Esophagus (tissue), 2 donors: Measurements from ENCODE around the gene PRUNE2. TPM values are rescaled to one million over a fixed set of nuclear protein-coding genes. Genes with fewer than 3 reads are reported as not detected.

ENCODE experiments used
- H3K27ac ChIP-seq, 2 donors: one replicate each; pipeline ENCODE4 v1.5.1; 2013; ENCODE audit warnings: low read depth in 2 of 2, mild to moderate bottlenecking in 2 of 2, inconsistent platforms in 1 of 2, low read length in 1 of 2, moderate library complexity in 1 of 2
- H3K27me3 ChIP-seq, 2 donors: one replicate each; pipeline ENCODE4 v1.6.1; 2013; ENCODE audit warnings: low read length in 2 of 2, control low read depth in 1 of 2, mild to moderate bottlenecking in 1 of 2; ENCODE audit not compliant: insufficient read depth in 2 of 2, control insufficient read depth in 1 of 2
- H3K36me3 ChIP-seq, 2 donors: one replicate each; pipeline ENCODE4 v1.6.1; 2013; ENCODE audit warnings: low read length in 1 of 2; ENCODE audit not compliant: control insufficient read depth in 2 of 2, insufficient read depth in 2 of 2
- H3K4me1 ChIP-seq, 2 donors: one replicate each; pipeline ENCODE4 v1.6.1; 2013; ENCODE audit warnings: low read length in 1 of 2; ENCODE audit not compliant: control insufficient read depth in 2 of 2, insufficient read depth in 2 of 2
- H3K4me3 ChIP-seq, 2 donors: one replicate each; pipeline ENCODE4 v1.5.1; 2013; ENCODE audit warnings: low read length in 2 of 2, mild to moderate bottlenecking in 2 of 2, low read depth in 1 of 2, moderate library complexity in 1 of 2
- H3K9me3 ChIP-seq, 2 donors: one replicate each; pipeline ENCODE4 v1.6.1; 2013; ENCODE audit warnings: mild to moderate bottlenecking in 2 of 2, low read depth in 1 of 2, low read length in 1 of 2, moderate library complexity in 1 of 2; ENCODE audit not compliant: control insufficient read depth in 2 of 2, insufficient read depth in 1 of 2
- WGBS, 2 donors: extraction: QIAGEN DNeasy Blood & Tissue Kit; methylation state at CpG; one replicate each; pipeline ENCODE4 v1.1.7; 2013; 5-methylcytosine and 5-hydroxymethylcytosine counted together
- polyA plus RNA-seq, 2 donors: library from polyadenylated mRNA; stranded (reverse); fragments of 200-250 nt; gene quantifications; one replicate each; pipeline ENCODE4 v1.2.3, GENCODE V29; 2013
- donor health status: healthy with polysubstance abuse.
- donor health status: Bipolar disorder and iron deficiency.

The PRUNE2 gene
- polyA plus RNA-seq, 2 donors, result 8.1 to 40.7 TPM

DNA sequence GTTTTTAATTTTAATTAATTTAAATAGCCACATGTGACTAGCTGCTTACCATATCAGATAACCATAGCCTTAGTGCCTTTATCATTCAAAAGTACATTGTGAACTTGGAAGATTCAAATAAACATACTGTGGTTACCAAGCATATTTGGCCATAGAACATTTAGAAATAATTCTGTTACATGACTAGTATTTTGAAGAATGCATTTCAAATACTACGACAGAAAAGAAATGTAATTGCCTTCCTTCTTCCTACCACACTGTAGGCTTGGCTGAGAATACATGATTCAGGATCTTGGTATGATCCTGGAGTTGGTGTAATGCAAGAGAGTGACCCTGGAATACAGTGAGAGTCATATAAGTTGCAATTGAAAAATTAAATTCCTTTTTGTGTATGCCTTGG, 251.3 kb downstream of the PRUNE2 start:
- Histone ChIP-seq H3K4me1 (no peaks in the 10 kb centered on the region), H3K27ac (no peak overlapping the region), H3K9me3 (no peaks in the 10 kb centered on the region), H3K36me3 (no peaks in the 10 kb centered on the region), H3K4me3 (no peak overlapping the region), H3K27me3 (no peaks in the 10 kb centered on the region)
- WGBS, 2 donors, result 54 to 58% methylated on average over 1 of the region's 1 CpG

GRCh38 chr9:76654051-76654461, 251.9 kb downstream of the PRUNE2 start:
- no peaks in the 10 kb centered on the region for H3K27me3 ChIP-seq
- H3K9me3 ChIP-seq, result no peaks in the 10 kb centered on the region
- H3K36me3 ChIP-seq, result no peaks in the 10 kb centered on the region
- no peak overlapping the region for H3K27ac ChIP-seq
- WGBS, 2 donors, result 50 to 60% methylated on average over 1 of the region's 1 CpG
- no peak overlapping the region for H3K4me3 ChIP-seq
- H3K4me1 ChIP-seq, result no peaks in the 10 kb centered on the region

DNA sequence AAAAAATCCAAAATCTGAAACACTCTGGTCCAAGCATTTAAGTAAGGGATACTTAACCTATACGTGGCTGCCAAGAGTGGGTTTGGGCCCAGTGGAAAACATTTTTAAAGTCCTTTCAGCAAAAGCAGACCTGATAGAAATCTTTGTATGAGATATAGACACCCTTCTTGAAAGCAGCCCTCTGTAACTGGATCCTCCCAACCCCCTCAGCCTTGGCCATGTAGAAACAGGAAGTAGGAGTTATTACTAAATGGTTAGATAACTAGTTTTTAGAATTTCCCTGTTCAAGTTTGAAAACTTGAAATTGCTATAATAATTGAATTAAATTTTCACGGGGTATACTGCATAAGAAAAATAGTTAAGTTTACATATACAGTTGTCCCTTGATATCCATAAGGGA, 253.0 kb downstream of the PRUNE2 start:
- no peaks in the 10 kb centered on the region for H3K4me1 ChIP-seq
- no peak overlapping the region for H3K4me3 ChIP-seq
- no peak overlapping the region for H3K27ac ChIP-seq
- 80 to 90% methylated on average over 2 of the region's 2 CpGs for WGBS, 2 donors
- no peaks in the 10 kb centered on the region for H3K27me3 ChIP-seq
- no peaks in the 10 kb centered on the region for H3K36me3 ChIP-seq
- H3K9me3 ChIP-seq, result no peaks in the 10 kb centered on the region

- no peaks in the 10 kb centered on the region for H3K4me1 ChIP-seq
- H3K9me3 ChIP-seq, result no peaks in the 10 kb centered on the region
- no peak overlapping the region for H3K27ac ChIP-seq
- H3K4me3 ChIP-seq, result no peak overlapping the region
- H3K27me3 ChIP-seq, result no peaks in the 10 kb centered on the region
- H3K36me3 ChIP-seq, result no peaks in the 10 kb centered on the region
- 39 to 49% methylated on average over 4 of the region's 4 CpGs for WGBS, 2 donors
These were observed 254.7 kb downstream of the PRUNE2 start for GRCh38 chr9:76651119-76651705.

GRCh38 chr9:76650692-76651091, 255.2 kb downstream of the PRUNE2 start:
- H3K4me1 ChIP-seq, result no peaks in the 10 kb centered on the region
- H3K36me3 ChIP-seq, result no peaks in the 10 kb centered on the region
- WGBS, 2 donors, result 16 to 25% methylated on average over 2 of the region's 2 CpGs
- H3K27me3 ChIP-seq, result no peaks in the 10 kb centered on the region
- no peaks in the 10 kb centered on the region for H3K9me3 ChIP-seq
- H3K27ac ChIP-seq, result no peak overlapping the region
- H3K4me3 ChIP-seq, result no peak overlapping the region

- Histone ChIP-seq H3K4me1 (no peaks in the 10 kb centered on the region), H3K27me3 (no peaks in the 10 kb centered on the region), H3K4me3 (no peak overlapping the region), H3K9me3 (no peaks in the 10 kb centered on the region), H3K27ac (no peak overlapping the region), H3K36me3 (no peaks in the 10 kb centered on the region)
- WGBS, 2 donors, result 96 to 98% methylated on average over 2 of the region's 2 CpGs
These were observed 256.0 kb downstream of the PRUNE2 start for GRCh38 chr9:76649894-76650293.

DNA sequence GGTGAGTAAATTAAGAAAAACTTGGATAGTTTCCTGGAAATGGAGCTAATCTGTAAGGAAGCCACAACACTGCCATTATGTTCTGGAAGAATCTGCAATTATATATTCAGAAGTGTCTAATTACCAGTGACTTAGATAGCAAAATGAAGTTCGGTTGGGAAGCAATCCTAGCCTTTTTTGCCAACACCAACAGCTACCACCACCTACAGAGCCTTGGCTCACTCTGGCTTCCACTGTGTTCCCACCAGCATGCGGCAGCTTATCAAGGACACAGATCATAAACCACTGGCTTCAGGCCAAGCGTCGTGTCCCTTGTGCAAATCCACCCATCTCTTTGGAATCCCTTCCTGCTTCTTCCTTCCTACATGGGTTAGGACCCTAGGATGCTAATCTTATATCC, 259.7 kb downstream of the PRUNE2 start:
- Histone ChIP-seq H3K4me1 (no peaks in the 10 kb centered on the region), H3K27ac (no peak overlapping the region), H3K36me3 (no peaks in the 10 kb centered on the region), H3K27me3 (no peaks in the 10 kb centered on the region), H3K9me3 (no peaks in the 10 kb centered on the region), H3K4me3 (no peak overlapping the region)
- 53 to 72% methylated on average over 4 of the region's 4 CpGs for WGBS, 2 donors

DNA sequence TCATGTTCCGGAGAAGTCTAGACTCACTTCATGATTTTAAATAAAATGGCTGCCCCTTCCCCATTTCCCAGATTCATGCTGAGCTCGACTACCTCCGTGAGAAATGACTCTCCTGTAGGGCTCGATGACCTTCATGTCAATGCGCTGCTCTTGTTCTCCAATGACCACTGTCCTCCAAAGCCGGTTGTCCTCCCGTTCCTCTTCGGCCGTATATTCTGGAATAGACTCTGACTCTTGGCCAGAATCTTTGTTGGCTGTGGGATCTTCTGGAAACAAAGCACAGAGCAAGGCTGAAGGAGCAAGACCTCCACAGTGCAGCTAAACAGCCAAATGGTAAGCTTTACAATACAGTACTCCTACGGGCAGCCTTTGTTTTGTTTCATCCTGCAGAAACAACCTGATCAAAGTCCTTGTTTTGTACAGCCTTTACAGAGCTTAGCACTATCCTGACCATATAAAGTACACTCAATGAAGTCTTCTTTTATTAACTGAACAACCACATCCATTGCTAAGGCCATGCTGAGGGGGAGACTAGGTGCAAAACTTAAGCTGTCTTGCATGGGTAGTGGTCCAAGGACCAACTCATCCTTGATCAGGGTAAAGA, 261.2 kb downstream of the PRUNE2 start:
- 94 to 95% methylated on average over 10 of the region's 10 CpGs for WGBS, 2 donors
- H3K4me3 ChIP-seq, result no peak overlapping the region
- H3K9me3 ChIP-seq, result no peaks in the 10 kb centered on the region
- no peak overlapping the region for H3K27ac ChIP-seq
- H3K4me1 ChIP-seq, result no peaks in the 10 kb centered on the region
- H3K36me3 ChIP-seq, result no peaks in the 10 kb centered on the region
- no peaks in the 10 kb centered on the region for H3K27me3 ChIP-seq

- no peaks in the 10 kb centered on the region for H3K36me3 ChIP-seq
- H3K4me1 ChIP-seq, result no peaks in the 10 kb centered on the region
- H3K27me3 ChIP-seq, result no peaks in the 10 kb centered on the region
- no peak overlapping the region for H3K27ac ChIP-seq
- H3K9me3 ChIP-seq, result no peaks in the 10 kb centered on the region
- 86 to 90% methylated on average over 4 of the region's 4 CpGs for WGBS, 2 donors
- no peak overlapping the region for H3K4me3 ChIP-seq
These were observed 261.7 kb downstream of the PRUNE2 start for GRCh38 chr9:76644171-76644570.

GRCh38 chr9:76643399-76644117, 262.4 kb downstream of the PRUNE2 start:
- no peaks in the 10 kb centered on the region for H3K4me1 ChIP-seq
- WGBS, 2 donors, result 68 to 72% methylated on average over 6 of the region's 6 CpGs
- no peak overlapping the region for H3K4me3 ChIP-seq
- no peaks in the 10 kb centered on the region for H3K9me3 ChIP-seq
- H3K27ac ChIP-seq, result no peak overlapping the region
- H3K27me3 ChIP-seq, result no peaks in the 10 kb centered on the region
- H3K36me3 ChIP-seq, result no peaks in the 10 kb centered on the region
